Smooth muscle cell of the pulmonary artery (primary cell): ENCODE data around the gene GYPA. TPM values are rescaled to one million over a fixed set of nuclear protein-coding genes. Genes with fewer than 3 reads are reported as not detected.

Source experiments
- total RNA-seq: library from RNA; depleted of rRNA; stranded (reverse); fragments of >200 nt; gene quantifications from 2 replicates; pipeline ENCODE4 v1.2.3, GENCODE V29; 2014

Gene GYPA
- total RNA-seq, result not detected in 2 replicates

DNA sequence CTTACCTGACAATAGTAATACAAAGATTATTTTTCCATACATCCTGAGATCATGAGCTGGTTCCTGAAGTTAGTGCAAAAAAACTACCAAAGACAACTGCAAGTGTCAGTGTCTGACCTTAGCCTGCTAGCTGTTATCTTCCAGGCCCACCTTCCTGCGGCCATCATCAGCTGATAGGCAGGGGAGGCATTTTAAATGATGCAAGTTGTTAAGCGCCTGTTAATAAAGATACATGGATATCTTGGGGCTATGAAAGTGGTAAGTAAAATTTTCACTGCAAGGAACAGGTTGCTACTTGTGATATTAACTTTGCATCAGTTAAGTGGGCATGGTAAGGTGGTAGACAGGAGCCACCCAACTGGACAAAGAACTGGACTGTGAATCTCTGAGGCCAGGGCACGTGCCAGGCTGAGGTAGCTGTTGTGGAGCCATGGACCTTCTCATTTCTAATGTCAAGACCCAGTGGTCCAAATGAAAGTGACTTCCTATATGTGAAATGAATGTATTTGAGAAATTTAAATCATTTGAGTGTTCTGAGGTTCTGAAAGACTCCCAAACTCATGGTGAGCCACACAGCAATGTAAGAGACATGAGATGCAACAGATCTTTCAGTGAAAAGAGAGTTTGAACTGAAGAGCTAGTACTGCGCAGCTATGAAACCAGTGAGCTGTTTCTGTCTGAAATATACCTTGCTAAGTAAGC is at the start of gene GYPA:
GYPA (minus strand) TSS at position 125 of the 702 bp plus-strand sequence; CDS start at position 42, 83 bp downstream.

Other genes starting within 250 kb of the GYPA start
- gene GYPE, start 235.2 kb downstream of the GYPA start, total RNA-seq, result 0.43 and 2.1 TPM in 2 replicates
- not detected in 2 replicates for gene GYPB, start 121.3 kb downstream of the GYPA start, total RNA-seq